ENCODE measurements around the gene ZMYM2. TPM values are rescaled to one million over a fixed set of nuclear protein-coding genes. Genes with fewer than 3 reads are reported as not detected.

Gene ZMYM2
- total and polyA plus RNA-seq, 2 of the 13 experiments (the other 11 are each of a cell fraction or from before 2014, with no cell fraction given), result 22.4 to 40.8 TPM

- TF ChIP-seq MTERF4 (CRISPR knock-in tag; IDR thresholded peaks at IDR 0.05) (no peak), ZNF317 (CRISPR knock-in tag; IDR thresholded peaks at IDR 0.05) (peak; percentile 44; the same call in 1 of the 2 replicates), NR1H2 (CRISPR knock-in tag; IDR thresholded peaks at IDR 0.05; ENCODE audit: borderline replicate concordance, low read depth) (no peak), PRDM4 (CRISPR knock-in tag; IDR thresholded peaks at IDR 0.05; ENCODE audit: borderline replicate concordance) (no peak), KLF6 (CRISPR knock-in tag; IDR thresholded peaks at IDR 0.05) (no peak), XBP1 (CRISPR knock-in tag; IDR thresholded peaks at IDR 0.05) (no peak), ZNF674 (CRISPR knock-in tag; IDR thresholded peaks at IDR 0.05; ENCODE audit: low read depth) (no peak), FOXO4 (CRISPR knock-in tag; conservative IDR thresholded peaks at IDR 0.05) (no peak), MZF1 (CRISPR knock-in tag; IDR thresholded peaks at IDR 0.05; ENCODE audit: borderline replicate concordance) (no peak)
- TF ChIP-seq, protein P1, sequence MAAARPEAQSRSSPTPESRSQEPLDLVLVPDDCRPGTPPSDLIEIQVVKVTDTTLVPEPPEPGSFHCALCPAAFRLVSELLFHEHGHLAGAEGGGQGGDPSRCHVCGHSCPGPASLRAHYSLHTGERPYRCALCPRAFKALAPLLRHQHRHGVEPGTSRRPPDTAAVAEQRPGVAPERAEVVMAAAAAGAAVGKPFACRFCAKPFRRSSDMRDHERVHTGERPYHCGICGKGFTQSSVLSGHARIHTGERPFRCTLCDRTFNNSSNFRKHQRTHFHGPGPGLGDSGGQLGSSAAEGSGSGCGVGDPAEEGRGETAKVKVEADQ (CRISPR knock-in tag; IDR thresholded peaks at IDR 0.05; ENCODE audit: borderline replicate concordance), result no peak
These were observed 170.0 kb downstream of the ZMYM2 start (continued) for GRCh38 chr13:20128459-20128931.
